ENCODE measurements around the gene OPHN1. TPM values are rescaled to one million over a fixed set of nuclear protein-coding genes. Genes with fewer than 3 reads are reported as not detected.

OPHN1 gene
- total RNA-seq, 1 donor from 2014 or later = 3.7 TPM

DNA sequence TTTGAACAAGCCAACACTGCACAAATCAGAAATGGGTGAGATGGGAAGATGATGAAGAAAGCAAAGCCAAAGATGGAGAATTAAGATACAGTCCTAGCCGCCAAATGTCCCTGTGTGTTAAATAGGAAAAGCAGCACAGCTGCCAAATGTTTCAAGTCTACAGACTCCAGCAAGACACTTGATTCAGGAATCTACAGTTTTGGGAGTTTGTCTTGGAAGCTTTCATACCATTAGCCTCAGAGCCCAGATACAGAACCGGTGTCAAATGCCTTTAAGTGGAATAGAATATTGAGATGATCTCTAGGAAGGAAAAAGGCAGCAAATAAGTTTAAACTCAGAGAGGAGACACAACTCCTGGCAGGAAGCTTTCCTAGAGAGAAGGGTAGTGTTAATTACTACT lies 30.3 kb downstream of the OPHN1 start:
- no peak overlapping the region for H3K27ac ChIP-seq (ENCODE audit: low read depth, low read length)
- FAIRE-seq = peak; percentile 32
- no peak overlapping the region for H3K4me3 Mint-ChIP-seq (ENCODE audit: unreplicated experiment)

DNA sequence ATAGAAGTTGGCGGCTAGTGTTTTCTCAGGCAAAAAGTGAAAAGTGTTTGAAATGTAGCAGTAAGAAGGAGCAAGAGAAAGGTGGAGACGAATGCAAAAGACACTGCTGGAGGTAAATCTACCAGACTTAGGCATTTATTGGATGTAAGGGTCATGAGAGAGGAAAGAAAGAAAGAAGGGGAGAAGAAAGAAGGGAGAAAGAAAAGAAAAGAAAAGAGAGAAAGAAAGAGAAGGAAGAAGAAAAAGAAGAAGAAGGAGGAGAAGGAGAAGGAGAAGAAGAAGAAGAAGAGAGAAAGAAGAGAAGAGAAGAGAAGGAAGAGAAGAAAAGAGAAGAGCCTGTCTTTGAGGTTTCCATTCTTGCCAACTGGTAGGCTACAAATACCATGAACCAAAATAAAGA lies 31.2 kb downstream of the OPHN1 start:
- no peaks in the 10 kb centered on the region for H3K79me2 ChIP-seq (ENCODE audit: insufficient read depth, low read length)
- TF ChIP-seq, protein P1, sequence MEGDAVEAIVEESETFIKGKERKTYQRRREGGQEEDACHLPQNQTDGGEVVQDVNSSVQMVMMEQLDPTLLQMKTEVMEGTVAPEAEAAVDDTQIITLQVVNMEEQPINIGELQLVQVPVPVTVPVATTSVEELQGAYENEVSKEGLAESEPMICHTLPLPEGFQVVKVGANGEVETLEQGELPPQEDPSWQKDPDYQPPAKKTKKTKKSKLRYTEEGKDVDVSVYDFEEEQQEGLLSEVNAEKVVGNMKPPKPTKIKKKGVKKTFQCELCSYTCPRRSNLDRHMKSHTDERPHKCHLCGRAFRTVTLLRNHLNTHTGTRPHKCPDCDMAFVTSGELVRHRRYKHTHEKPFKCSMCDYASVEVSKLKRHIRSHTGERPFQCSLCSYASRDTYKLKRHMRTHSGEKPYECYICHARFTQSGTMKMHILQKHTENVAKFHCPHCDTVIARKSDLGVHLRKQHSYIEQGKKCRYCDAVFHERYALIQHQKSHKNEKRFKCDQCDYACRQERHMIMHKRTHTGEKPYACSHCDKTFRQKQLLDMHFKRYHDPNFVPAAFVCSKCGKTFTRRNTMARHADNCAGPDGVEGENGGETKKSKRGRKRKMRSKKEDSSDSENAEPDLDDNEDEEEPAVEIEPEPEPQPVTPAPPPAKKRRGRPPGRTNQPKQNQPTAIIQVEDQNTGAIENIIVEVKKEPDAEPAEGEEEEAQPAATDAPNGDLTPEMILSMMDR (IDR thresholded peaks at IDR 0.05; ENCODE audit: insufficient read depth, low read depth, low read length) = no peak
- TF ChIP-seq EZH2 (IDR thresholded peaks at IDR 0.05; ENCODE audit: insufficient read depth, low read length) = no peak
- H3K4me1 ChIP-seq (ENCODE audit: insufficient read depth, low read length) = no peaks in the 10 kb centered on the region
- no peaks in the 10 kb centered on the region for H4K20me1 ChIP-seq (ENCODE audit: insufficient read depth, low read length)
- H3K4me3 ChIP-seq (ENCODE audit: insufficient read depth, low read depth, low read length) = no peak overlapping the region
- no peak overlapping the region for H3K4me2 ChIP-seq (ENCODE audit: low read length)
- H3K27me3 Mint-ChIP-seq (ENCODE audit: low read depth, unreplicated experiment) = no peaks in the 10 kb centered on the region
- H3K4me3 Mint-ChIP-seq (ENCODE audit: unreplicated experiment) = no peak overlapping the region
- H3K4me1 Mint-ChIP-seq (ENCODE audit: low read depth, unreplicated experiment) = peaks cover 3% of the 10 kb centered on the region
- no peak overlapping the region for H2AFZ ChIP-seq (ENCODE audit: low read depth, low read length)
- H3K9ac ChIP-seq (ENCODE audit: low read length) = no peak overlapping the region
- H3K27ac ChIP-seq (ENCODE audit: low read depth, low read length) = no peak overlapping the region
- no peak for DNase-seq (ENCODE audit: low read depth)
- H3K27ac Mint-ChIP-seq (ENCODE audit: unreplicated experiment) = no peak overlapping the region
- H3K27me3 ChIP-seq (ENCODE audit: insufficient read depth, low read length) = no peaks in the 10 kb centered on the region
- H3K36me3 ChIP-seq (ENCODE audit: insufficient read depth, low read length) = no peaks in the 10 kb centered on the region
- H3K9me3 ChIP-seq (ENCODE audit: insufficient read depth, low read depth, low read length) = no peaks in the 10 kb centered on the region
- no peaks in the 10 kb centered on the region for H3K9me3 Mint-ChIP-seq (ENCODE audit: unreplicated experiment)
- FAIRE-seq = no peak
- peaks cover 2% of the 10 kb centered on the region for H3K36me3 Mint-ChIP-seq (ENCODE audit: low read depth, unreplicated experiment)

More for the DNA sequence above, 30.3 kb downstream of the OPHN1 start:
- Mint-ChIP-seq H3K27me3 (ENCODE audit: low read depth, unreplicated experiment) (no peaks in the 10 kb centered on the region), H3K9me3 (ENCODE audit: unreplicated experiment) (no peaks in the 10 kb centered on the region), H3K4me1 (ENCODE audit: low read depth, unreplicated experiment) (peaks cover 3% of the 10 kb centered on the region), H3K27ac (ENCODE audit: unreplicated experiment) (no peak overlapping the region), H3K36me3 (ENCODE audit: low read depth, unreplicated experiment) (peaks cover 2% of the 10 kb centered on the region)
- no peak overlapping the region for H2AFZ ChIP-seq (ENCODE audit: low read depth, low read length)
- DNase-seq (ENCODE audit: low read depth) = no peak
- H3K4me2 ChIP-seq (ENCODE audit: low read length) = no peak overlapping the region
- TF ChIP-seq EZH2 (IDR thresholded peaks at IDR 0.05; ENCODE audit: insufficient read depth, low read length) = no peak
- TF ChIP-seq, protein P1 (IDR thresholded peaks at IDR 0.05; ENCODE audit: insufficient read depth, low read depth, low read length) = no peak
- no peak overlapping the region for H3K4me3 ChIP-seq (ENCODE audit: insufficient read depth, low read depth, low read length)
- no peaks in the 10 kb centered on the region for H3K9me3 ChIP-seq (ENCODE audit: insufficient read depth, low read depth, low read length)
- H3K4me1 ChIP-seq (ENCODE audit: insufficient read depth, low read length) = no peaks in the 10 kb centered on the region
- H4K20me1 ChIP-seq (ENCODE audit: insufficient read depth, low read length) = no peaks in the 10 kb centered on the region
- no peak overlapping the region for H3K9ac ChIP-seq (ENCODE audit: low read length)
- no peaks in the 10 kb centered on the region for H3K79me2 ChIP-seq (ENCODE audit: insufficient read depth, low read length)
- no peaks in the 10 kb centered on the region for H3K27me3 ChIP-seq (ENCODE audit: insufficient read depth, low read length)
- no peaks in the 10 kb centered on the region for H3K36me3 ChIP-seq (ENCODE audit: insufficient read depth, low read length)

DNA sequence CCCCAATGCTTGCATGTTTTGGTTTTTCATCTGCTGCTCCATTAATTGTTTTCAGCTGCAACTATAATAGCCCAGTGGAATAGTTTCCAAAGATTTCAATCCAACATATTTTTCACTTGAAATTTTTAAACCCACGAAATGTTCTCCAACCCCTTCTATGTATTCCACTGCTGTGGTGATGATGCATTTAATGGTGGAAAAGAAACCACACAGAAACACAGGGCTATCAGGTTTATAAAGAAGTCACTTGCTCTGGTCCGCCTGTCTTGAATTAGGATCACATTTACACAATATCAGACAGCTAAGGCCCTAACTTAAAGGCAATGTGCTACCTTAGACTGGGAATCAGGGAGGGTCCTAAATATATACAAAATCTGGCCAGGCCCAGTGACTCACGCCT lies 35.0 kb downstream of the OPHN1 start:
- Mint-ChIP-seq H3K36me3 (ENCODE audit: low read depth, unreplicated experiment) (no peaks in the 10 kb centered on the region), H3K27me3 (ENCODE audit: low read depth, unreplicated experiment) (no peaks in the 10 kb centered on the region), H3K27ac (ENCODE audit: unreplicated experiment) (no peak overlapping the region), H3K4me1 (ENCODE audit: low read depth, unreplicated experiment) (peaks cover 3% of the 10 kb centered on the region), H3K9me3 (ENCODE audit: unreplicated experiment) (no peaks in the 10 kb centered on the region), H3K4me3 (ENCODE audit: unreplicated experiment) (no peak overlapping the region)
- FAIRE-seq (no peak), DNase-seq (ENCODE audit: low read depth) (no peak)
- Histone ChIP-seq H4K20me1 (ENCODE audit: insufficient read depth, low read length) (no peaks in the 10 kb centered on the region), H3K27ac (ENCODE audit: low read depth, low read length) (no peak overlapping the region), H2AFZ (ENCODE audit: low read depth, low read length) (no peak overlapping the region), H3K79me2 (ENCODE audit: insufficient read depth, low read length) (no peaks in the 10 kb centered on the region), H3K4me1 (ENCODE audit: insufficient read depth, low read length) (no peaks in the 10 kb centered on the region), H3K27me3 (ENCODE audit: insufficient read depth, low read length) (no peaks in the 10 kb centered on the region), H3K36me3 (ENCODE audit: insufficient read depth, low read length) (no peaks in the 10 kb centered on the region), H3K9ac (ENCODE audit: low read length) (no peak overlapping the region), H3K4me3 (ENCODE audit: insufficient read depth, low read depth, low read length) (no peak overlapping the region), H3K4me2 (ENCODE audit: low read length) (no peak overlapping the region), H3K9me3 (ENCODE audit: insufficient read depth, low read depth, low read length) (no peaks in the 10 kb centered on the region)
- TF ChIP-seq EZH2 (IDR thresholded peaks at IDR 0.05; ENCODE audit: insufficient read depth, low read length) = no peak
- TF ChIP-seq, protein P1 (IDR thresholded peaks at IDR 0.05; ENCODE audit: insufficient read depth, low read depth, low read length) = no peak
